HepG2 (cell line): ENCODE data around the gene NFKBIZ. TPM values are rescaled to one million over a fixed set of nuclear protein-coding genes. Genes with fewer than 3 reads are reported as not detected.

Source experiments
- FOXC1 ChIP-seq: sonication (generic); formaldehyde crosslinking; IDR thresholded peaks from 2 replicates; pipeline ENCODE4 v1.8.0; 2022; ENCODE audit warnings: mild to moderate bottlenecking, missing genetic modification reagents, borderline replicate concordance
- FOXM1 ChIP-seq: sonication (generic); formaldehyde crosslinking; IDR thresholded peaks from 2 replicates; pipeline ENCODE4 v1.5.0; 2020; ENCODE audit warnings: missing genetic modification reagents
- GATA4 ChIP-seq: sonication (generic); IDR thresholded peaks from 2 replicates; pipeline ENCODE4 v1.6.1; 2016; ENCODE audit warnings: antibody characterized with exemption, low read depth, borderline replicate concordance
- KDM1A ChIP-seq: IDR thresholded peaks from 2 replicates; pipeline ENCODE4 v1.6.1; 2016; ENCODE audit warnings: missing compliant biosample characterization
- KLF9 ChIP-seq: IDR thresholded peaks from 2 replicates; pipeline ENCODE4 v1.6.1; 2016; ENCODE audit warnings: low read depth
- NPAS2 ChIP-seq: sonication (generic); formaldehyde crosslinking; IDR thresholded peaks from 2 replicates; pipeline ENCODE4 v1.8.0; 2022; ENCODE audit warnings: mild to moderate bottlenecking, missing genetic modification reagents, borderline replicate concordance
- PCBP1 ChIP-seq: fragments of 200-400 bp; formaldehyde crosslinking; IDR thresholded peaks from 2 replicates; pipeline ENCODE4 v1.6.1; 2017; ENCODE audit warnings: mild to moderate bottlenecking, low read depth, low read length, borderline replicate concordance
- SSRP1 ChIP-seq: IDR thresholded peaks from 2 replicates; pipeline ENCODE4 v1.6.1; 2016; ENCODE audit warnings: control low read depth
- TEAD2 ChIP-seq: sonication (generic); formaldehyde crosslinking; IDR thresholded peaks from 2 replicates; pipeline ENCODE4 v1.9.0; 2021; ENCODE audit warnings: missing genetic modification reagents
- ZBTB1 ChIP-seq: sonication (generic); formaldehyde crosslinking; IDR thresholded peaks from 2 replicates; pipeline ENCODE4 v1.4.0; 2020; ENCODE audit warnings: missing genetic modification reagents, borderline replicate concordance
- ZFAT ChIP-seq: sonication (generic); formaldehyde crosslinking; conservative IDR thresholded peaks from 2 replicates; pipeline ENCODE4 v1.8.1; 2023; ENCODE audit warnings: missing genetic modification reagents, inconsistent platforms
- ZNF329 ChIP-seq: sonication (generic); formaldehyde crosslinking; IDR thresholded peaks from 2 replicates; pipeline ENCODE4 v1.9.0; 2021; ENCODE audit warnings: low read depth, mild to moderate bottlenecking, missing genetic modification reagents
- ZNF737 ChIP-seq: sonication (generic); formaldehyde crosslinking; IDR thresholded peaks from 2 replicates; pipeline ENCODE4 v1.5.0; 2020; ENCODE audit warnings: missing genetic modification reagents, mild to moderate bottlenecking, borderline replicate concordance
- ZNF792 ChIP-seq: IDR thresholded peaks from 2 replicates; pipeline ENCODE4 v1.6.1; 2016
- ZNF816 ChIP-seq: sonication (generic); formaldehyde crosslinking; IDR thresholded peaks from 2 replicates; pipeline ENCODE4 v1.8.0; 2022; ENCODE audit warnings: missing genetic modification reagents, mild to moderate bottlenecking, borderline replicate concordance
- polyA plus RNA-seq, 8 experiments: library from polyadenylated mRNA; depleted of rRNA in 3 of 8; stranded (reverse) in 7 of 8; unstranded in 1 of 8; fragments of >200 nt; fragmentation: Illumina TruSeq in 4 of 8; extraction: Trizol in 4 of 8; gene quantifications; 2 replicates each; pipeline versions ENCODE4 v1.2.1 to v1.2.3, GENCODE V29; 2011 to 2016; ENCODE audit warnings: low read depth in 4 of 8, missing spikeins in 1 of 8, mixed read lengths in 1 of 8; ENCODE audit not compliant: insufficient read depth in 1 of 8
- total RNA-seq, 5 experiments: library from RNA; depleted of rRNA; stranded (reverse); fragments of >200 nt; fragmentation: Illumina TruSeq; extraction: Trizol; gene quantifications; 2 replicates each; pipeline ENCODE4 v1.2.3, GENCODE V29; 2016; ENCODE audit warnings: low read depth in 1 of 5
- TF ChIP-seq, protein P1 (sequence below): IDR thresholded peaks from 2 replicates; pipeline ENCODE4 v1.4.0; 2020; ENCODE audit warnings: mild to moderate bottlenecking, missing genetic modification reagents
- TF ChIP-seq, protein P2 (sequence below): sonication (generic); formaldehyde crosslinking; IDR thresholded peaks from 2 replicates; pipeline ENCODE4 v1.5.0; 2020; ENCODE audit warnings: missing genetic modification reagents
- TF ChIP-seq, protein P3 (sequence below), 2 experiments: sonication (generic) in 1 of 2; formaldehyde crosslinking in 1 of 2; IDR thresholded peaks; 2 replicates each; pipeline versions ENCODE4 v1.4.0 to v1.6.1; 2016 to 2020; ENCODE audit warnings: borderline replicate concordance in 1 of 2, low read depth in 1 of 2, mild to moderate bottlenecking in 1 of 2, missing genetic modification reagents in 1 of 2
- TF ChIP-seq, protein P4 (sequence below): sonication (generic); formaldehyde crosslinking; conservative IDR thresholded peaks from 2 replicates; pipeline ENCODE4 v1.4.0; 2020; ENCODE audit warnings: mild to moderate bottlenecking, missing genetic modification reagents, moderate library complexity

The NFKBIZ gene
- total and polyA plus RNA-seq, 2 of the 13 experiments (the other 11 are each of a cell fraction or from before 2014, with no cell fraction given), result 25.9 to 60.6 TPM

DNA sequence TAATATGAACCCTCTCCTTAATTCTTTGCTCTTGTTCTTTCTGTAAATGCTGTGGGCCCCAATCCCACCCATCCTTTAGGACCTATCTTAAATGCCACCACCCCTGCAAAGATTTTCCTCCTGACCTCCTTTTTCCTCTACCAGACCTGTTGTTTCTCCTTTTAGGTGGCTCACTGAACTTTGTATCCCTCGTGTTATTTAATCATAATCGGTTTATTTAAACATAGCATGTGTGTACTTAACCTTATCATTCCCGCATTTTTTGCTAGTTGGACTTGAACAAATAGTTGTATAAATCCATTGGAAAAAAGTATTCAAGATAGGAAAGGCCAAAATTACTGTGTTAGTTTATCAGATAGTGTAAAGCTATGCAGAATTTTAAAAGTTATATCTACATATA is 988 bp upstream of the NFKBIZ start (continued):
- TF ChIP-seq, protein P1, sequence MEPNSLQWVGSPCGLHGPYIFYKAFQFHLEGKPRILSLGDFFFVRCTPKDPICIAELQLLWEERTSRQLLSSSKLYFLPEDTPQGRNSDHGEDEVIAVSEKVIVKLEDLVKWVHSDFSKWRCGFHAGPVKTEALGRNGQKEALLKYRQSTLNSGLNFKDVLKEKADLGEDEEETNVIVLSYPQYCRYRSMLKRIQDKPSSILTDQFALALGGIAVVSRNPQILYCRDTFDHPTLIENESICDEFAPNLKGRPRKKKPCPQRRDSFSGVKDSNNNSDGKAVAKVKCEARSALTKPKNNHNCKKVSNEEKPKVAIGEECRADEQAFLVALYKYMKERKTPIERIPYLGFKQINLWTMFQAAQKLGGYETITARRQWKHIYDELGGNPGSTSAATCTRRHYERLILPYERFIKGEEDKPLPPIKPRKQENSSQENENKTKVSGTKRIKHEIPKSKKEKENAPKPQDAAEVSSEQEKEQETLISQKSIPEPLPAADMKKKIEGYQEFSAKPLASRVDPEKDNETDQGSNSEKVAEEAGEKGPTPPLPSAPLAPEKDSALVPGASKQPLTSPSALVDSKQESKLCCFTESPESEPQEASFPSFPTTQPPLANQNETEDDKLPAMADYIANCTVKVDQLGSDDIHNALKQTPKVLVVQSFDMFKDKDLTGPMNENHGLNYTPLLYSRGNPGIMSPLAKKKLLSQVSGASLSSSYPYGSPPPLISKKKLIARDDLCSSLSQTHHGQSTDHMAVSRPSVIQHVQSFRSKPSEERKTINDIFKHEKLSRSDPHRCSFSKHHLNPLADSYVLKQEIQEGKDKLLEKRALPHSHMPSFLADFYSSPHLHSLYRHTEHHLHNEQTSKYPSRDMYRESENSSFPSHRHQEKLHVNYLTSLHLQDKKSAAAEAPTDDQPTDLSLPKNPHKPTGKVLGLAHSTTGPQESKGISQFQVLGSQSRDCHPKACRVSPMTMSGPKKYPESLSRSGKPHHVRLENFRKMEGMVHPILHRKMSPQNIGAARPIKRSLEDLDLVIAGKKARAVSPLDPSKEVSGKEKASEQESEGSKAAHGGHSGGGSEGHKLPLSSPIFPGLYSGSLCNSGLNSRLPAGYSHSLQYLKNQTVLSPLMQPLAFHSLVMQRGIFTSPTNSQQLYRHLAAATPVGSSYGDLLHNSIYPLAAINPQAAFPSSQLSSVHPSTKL (CRISPR knock-in tag), result peak; percentile 80
- TF ChIP-seq, protein P2, sequence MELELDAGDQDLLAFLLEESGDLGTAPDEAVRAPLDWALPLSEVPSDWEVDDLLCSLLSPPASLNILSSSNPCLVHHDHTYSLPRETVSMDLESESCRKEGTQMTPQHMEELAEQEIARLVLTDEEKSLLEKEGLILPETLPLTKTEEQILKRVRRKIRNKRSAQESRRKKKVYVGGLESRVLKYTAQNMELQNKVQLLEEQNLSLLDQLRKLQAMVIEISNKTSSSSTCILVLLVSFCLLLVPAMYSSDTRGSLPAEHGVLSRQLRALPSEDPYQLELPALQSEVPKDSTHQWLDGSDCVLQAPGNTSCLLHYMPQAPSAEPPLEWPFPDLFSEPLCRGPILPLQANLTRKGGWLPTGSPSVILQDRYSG (CRISPR knock-in tag), result no peak
- TF ChIP-seq KDM1A (CRISPR knock-in tag), result no peak
- TF ChIP-seq NPAS2 (CRISPR knock-in tag), result no peak
- no peak for TF ChIP-seq ZBTB1 (CRISPR knock-in tag)
- no peak for TF ChIP-seq TEAD2
- no peak for TF ChIP-seq FOXC1 (CRISPR knock-in tag)
- TF ChIP-seq FOXM1 (CRISPR knock-in tag), result no peak
- TF ChIP-seq ZNF329, result no peak
- TF ChIP-seq, protein P3, sequence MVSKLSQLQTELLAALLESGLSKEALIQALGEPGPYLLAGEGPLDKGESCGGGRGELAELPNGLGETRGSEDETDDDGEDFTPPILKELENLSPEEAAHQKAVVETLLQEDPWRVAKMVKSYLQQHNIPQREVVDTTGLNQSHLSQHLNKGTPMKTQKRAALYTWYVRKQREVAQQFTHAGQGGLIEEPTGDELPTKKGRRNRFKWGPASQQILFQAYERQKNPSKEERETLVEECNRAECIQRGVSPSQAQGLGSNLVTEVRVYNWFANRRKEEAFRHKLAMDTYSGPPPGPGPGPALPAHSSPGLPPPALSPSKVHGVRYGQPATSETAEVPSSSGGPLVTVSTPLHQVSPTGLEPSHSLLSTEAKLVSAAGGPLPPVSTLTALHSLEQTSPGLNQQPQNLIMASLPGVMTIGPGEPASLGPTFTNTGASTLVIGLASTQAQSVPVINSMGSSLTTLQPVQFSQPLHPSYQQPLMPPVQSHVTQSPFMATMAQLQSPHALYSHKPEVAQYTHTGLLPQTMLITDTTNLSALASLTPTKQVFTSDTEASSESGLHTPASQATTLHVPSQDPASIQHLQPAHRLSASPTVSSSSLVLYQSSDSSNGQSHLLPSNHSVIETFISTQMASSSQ (IDR thresholded peaks at IDR 0.05; ENCODE audit: low read depth), result peak; percentile 59; the same call in 1 of the 2 replicates
- TF ChIP-seq, protein P3 (CRISPR knock-in tag; IDR thresholded peaks at IDR 0.05; ENCODE audit: borderline replicate concordance), result no peak; the same call in 1 of the 2 replicates
- no peak for TF ChIP-seq ZNF792 (CRISPR knock-in tag)
- no peak for TF ChIP-seq ZFAT
- no peak for TF ChIP-seq ZNF816 (CRISPR knock-in tag)
- TF ChIP-seq, protein P4, sequence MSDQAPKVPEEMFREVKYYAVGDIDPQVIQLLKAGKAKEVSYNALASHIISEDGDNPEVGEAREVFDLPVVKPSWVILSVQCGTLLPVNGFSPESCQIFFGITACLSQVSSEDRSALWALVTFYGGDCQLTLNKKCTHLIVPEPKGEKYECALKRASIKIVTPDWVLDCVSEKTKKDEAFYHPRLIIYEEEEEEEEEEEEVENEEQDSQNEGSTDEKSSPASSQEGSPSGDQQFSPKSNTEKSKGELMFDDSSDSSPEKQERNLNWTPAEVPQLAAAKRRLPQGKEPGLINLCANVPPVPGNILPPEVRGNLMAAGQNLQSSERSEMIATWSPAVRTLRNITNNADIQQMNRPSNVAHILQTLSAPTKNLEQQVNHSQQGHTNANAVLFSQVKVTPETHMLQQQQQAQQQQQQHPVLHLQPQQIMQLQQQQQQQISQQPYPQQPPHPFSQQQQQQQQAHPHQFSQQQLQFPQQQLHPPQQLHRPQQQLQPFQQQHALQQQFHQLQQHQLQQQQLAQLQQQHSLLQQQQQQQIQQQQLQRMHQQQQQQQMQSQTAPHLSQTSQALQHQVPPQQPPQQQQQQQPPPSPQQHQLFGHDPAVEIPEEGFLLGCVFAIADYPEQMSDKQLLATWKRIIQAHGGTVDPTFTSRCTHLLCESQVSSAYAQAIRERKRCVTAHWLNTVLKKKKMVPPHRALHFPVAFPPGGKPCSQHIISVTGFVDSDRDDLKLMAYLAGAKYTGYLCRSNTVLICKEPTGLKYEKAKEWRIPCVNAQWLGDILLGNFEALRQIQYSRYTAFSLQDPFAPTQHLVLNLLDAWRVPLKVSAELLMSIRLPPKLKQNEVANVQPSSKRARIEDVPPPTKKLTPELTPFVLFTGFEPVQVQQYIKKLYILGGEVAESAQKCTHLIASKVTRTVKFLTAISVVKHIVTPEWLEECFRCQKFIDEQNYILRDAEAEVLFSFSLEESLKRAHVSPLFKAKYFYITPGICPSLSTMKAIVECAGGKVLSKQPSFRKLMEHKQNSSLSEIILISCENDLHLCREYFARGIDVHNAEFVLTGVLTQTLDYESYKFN (CRISPR knock-in tag), result peak; percentile 83
- TF ChIP-seq SSRP1 (CRISPR knock-in tag), result no peak
- TF ChIP-seq GATA4, result peak; percentile 50; the same call in 1 of the 2 replicates
- TF ChIP-seq ZNF737 (CRISPR knock-in tag), result no peak
- TF ChIP-seq PCBP1, result no peak
- no peak for TF ChIP-seq KLF9
